ENCODE measurements around the gene ZNF653.

ZNF653 gene

GRCh38 chr19:11535792-11536595 lies 30.4 kb upstream of the ZNF653 start:
- peak; percentile 96 for TF ChIP-seq CTCF (IDR thresholded peaks at IDR 0.05; ENCODE audit: borderline replicate concordance, insufficient read depth, low read depth, low read length)
- peak overlapping the region; percentile 36 for H3K4me3 ChIP-seq (ENCODE audit: low read depth, low read length)

- no peak for TF ChIP-seq CTCF (IDR thresholded peaks at IDR 0.05; ENCODE audit: borderline replicate concordance, insufficient read depth, low read depth, low read length)
- H3K4me3 ChIP-seq (ENCODE audit: low read depth, low read length): no peak overlapping the region
These were observed 29.3 kb upstream of the ZNF653 start for GRCh38 chr19:11534948-11535347.

GRCh38 chr19:11534538-11534937 lies 28.9 kb upstream of the ZNF653 start:
- no peak for TF ChIP-seq CTCF (IDR thresholded peaks at IDR 0.05; ENCODE audit: borderline replicate concordance, insufficient read depth, low read depth, low read length)
- H3K4me3 ChIP-seq (ENCODE audit: low read depth, low read length): no peak overlapping the region

GRCh38 chr19:11530432-11530831 lies 24.8 kb upstream of the ZNF653 start:
- no peak overlapping the region for H3K4me3 ChIP-seq (ENCODE audit: low read depth, low read length)
- TF ChIP-seq CTCF (IDR thresholded peaks at IDR 0.05; ENCODE audit: borderline replicate concordance, insufficient read depth, low read depth, low read length): no peak

- no peak for TF ChIP-seq CTCF (IDR thresholded peaks at IDR 0.05; ENCODE audit: borderline replicate concordance, insufficient read depth, low read depth, low read length)
- H3K4me3 ChIP-seq (ENCODE audit: low read depth, low read length): peak within 1 kb of the TSS; percentile 82
These were observed 23.1 kb upstream of the ZNF653 start, which contains the start of gene ECSIT for GRCh38 chr19:11528551-11529341. Gene ECSIT, minus strand, starts transcription at chr19:11529134. Its CDS starts 9,964 bp downstream, at chr19:11519170.

GRCh38 chr19:11519138-11519537 lies 13.5 kb upstream of the ZNF653 start:
- no peak for TF ChIP-seq CTCF (IDR thresholded peaks at IDR 0.05; ENCODE audit: borderline replicate concordance, insufficient read depth, low read depth, low read length)
- H3K4me3 ChIP-seq (ENCODE audit: low read depth, low read length): no peak overlapping the region

All from GM12875 (cell line).